Measurements from ENCODE around the gene HLA-DMB. TPM values are rescaled to one million over a fixed set of nuclear protein-coding genes. Genes with fewer than 3 reads are reported as not detected.

HLA-DMB gene
- total and polyA plus RNA-seq, 10 of the 15 experiments (the other 5 are each of a cell fraction or from before 2014, with no cell fraction given), result 114 to 173 (median 150) TPM

- no peak for TF ChIP-seq E2F4 (IDR thresholded peaks at IDR 0.05; ENCODE audit: low read depth, low read length)
- TF ChIP-seq SRF (IDR thresholded peaks at IDR 0.05; ENCODE audit: low read depth in 2 of 2, low read length in 2 of 2), result peak in 1 of 2 experiments; percentile 66; a peak in 1 of 4 replicates
- TF ChIP-seq MXI1 (IDR thresholded peaks at IDR 0.05; ENCODE audit: low read depth, low read length), result peak; percentile 74
- peak; percentile 78 for TF ChIP-seq BCL3 (IDR thresholded peaks at IDR 0.05; ENCODE audit: borderline replicate concordance, insufficient read depth, low read depth, low read length, poor library complexity, severe bottlenecking)
- TF ChIP-seq BHLHE40 (IDR thresholded peaks at IDR 0.05; ENCODE audit: borderline replicate concordance in 1 of 2, low read depth in 2 of 2, low read length in 1 of 2), result peak; percentile 72 to 75
- TF ChIP-seq E4F1 (IDR thresholded peaks at IDR 0.05; ENCODE audit: borderline replicate concordance, partially characterized antibody), result no peak
- no peak for TF ChIP-seq SUZ12 (IDR thresholded peaks at IDR 0.05; ENCODE audit: unreplicated experiment)
- TF ChIP-seq TBL1XR1 (IDR thresholded peaks at IDR 0.05; ENCODE audit: low read depth, low read length), result peak; percentile 88
- peak; percentile 78 for TF ChIP-seq POU2F2 (IDR thresholded peaks at IDR 0.05; ENCODE audit: borderline replicate concordance, low read depth, low read length)
- no peak for TF ChIP-seq KAT2A (conservative IDR thresholded peaks at IDR 0.05; ENCODE audit: control insufficient read depth, low read depth, low read length)
- no peak for TF ChIP-seq PAX8 (IDR thresholded peaks at IDR 0.05)
- peak; percentile 67 for TF ChIP-seq ATF7 (IDR thresholded peaks at IDR 0.05; ENCODE audit: low read depth)
- TF ChIP-seq BACH1 (IDR thresholded peaks at IDR 0.05; ENCODE audit: borderline replicate concordance), result peak; percentile 92
- 0 out of 2 replicates have a peak, but pooled peaks have one; percentile 17 for TF ChIP-seq ZNF24 (IDR thresholded peaks at IDR 0.05)
- peak; percentile 87; the same call in 1 of the 2 replicates for TF ChIP-seq NBN (IDR thresholded peaks at IDR 0.05)
- TF ChIP-seq CREB1 (IDR thresholded peaks at IDR 0.05; ENCODE audit: low read depth), result peak; percentile 38; the same call in 1 of the 2 replicates
- no peak for TF ChIP-seq ELK1 (IDR thresholded peaks at IDR 0.05; ENCODE audit: low read depth, low read length)
- TF ChIP-seq YY1 (IDR thresholded peaks at IDR 0.05; ENCODE audit: low read depth, low read length), result peak; percentile 92
- no peak for TF ChIP-seq USF1 (IDR thresholded peaks at IDR 0.05; ENCODE audit: borderline replicate concordance, extremely low read length, insufficient read depth, low read depth, low read length)
- TF ChIP-seq EED (IDR thresholded peaks at IDR 0.05; ENCODE audit: low read depth), result peak; percentile 95
- TF ChIP-seq FOS (IDR thresholded peaks at IDR 0.05; ENCODE audit: borderline replicate concordance, extremely low read depth, insufficient read length), result no peak
These were observed 3.2 kb upstream of the HLA-DMB start (continued) for GRCh38 chr6:32943864-32944649.

Data from GM12878 (cell line).